Dendritic cell treated with granulocyte-macrophage colony-stimulating factor and Interleukin-4, amounts not matched to agents 40 ng/mL and 50 ng/mL, for 4 days (primary cell): ENCODE measurements around the gene SLC35F4.

ENCODE experiments used
- H3K27ac Mint-ChIP-seq: one replicate; pipeline ENCODE4 v1.8.0; 2022; ENCODE audit warnings: mild to moderate bottlenecking, mixed read lengths
- H3K27me3 Mint-ChIP-seq: one replicate; pipeline ENCODE4 v1.8.0; 2022; ENCODE audit warnings: mild to moderate bottlenecking, mixed read lengths
- H3K36me3 Mint-ChIP-seq: one replicate; pipeline ENCODE4 v1.8.0; 2022; ENCODE audit warnings: low read depth, mixed read lengths
- H3K4me1 Mint-ChIP-seq: one replicate; pipeline ENCODE4 v1.8.0; 2022; ENCODE audit warnings: low read depth, mixed read lengths
- H3K4me3 Mint-ChIP-seq: one replicate; pipeline ENCODE4 v1.8.0; 2022; ENCODE audit warnings: mild to moderate bottlenecking, moderate library complexity, mixed read lengths
- H3K9me3 Mint-ChIP-seq: one replicate; pipeline ENCODE4 v1.8.0; 2022; ENCODE audit warnings: mixed read lengths
- intact Hi-C: fragments of 100-400 bp; cut with micrococcal nuclease; formaldehyde crosslinking; loops from one replicate; pipeline ENCODE4 v1.15.0; 2022

Gene SLC35F4

GRCh38 chr14:57574617-57575288, 291.1 kb downstream of the SLC35F4 start:
- Mint-ChIP-seq H3K4me1 (no peaks in the 10 kb centered on the region), H3K27me3 (no peaks in the 10 kb centered on the region), H3K4me3 (no peak overlapping the region), H3K27ac (no peak overlapping the region), H3K36me3 (no peaks in the 10 kb centered on the region), H3K9me3 (no peaks in the 10 kb centered on the region)
- intact Hi-C loops: no loop called here

DNA sequence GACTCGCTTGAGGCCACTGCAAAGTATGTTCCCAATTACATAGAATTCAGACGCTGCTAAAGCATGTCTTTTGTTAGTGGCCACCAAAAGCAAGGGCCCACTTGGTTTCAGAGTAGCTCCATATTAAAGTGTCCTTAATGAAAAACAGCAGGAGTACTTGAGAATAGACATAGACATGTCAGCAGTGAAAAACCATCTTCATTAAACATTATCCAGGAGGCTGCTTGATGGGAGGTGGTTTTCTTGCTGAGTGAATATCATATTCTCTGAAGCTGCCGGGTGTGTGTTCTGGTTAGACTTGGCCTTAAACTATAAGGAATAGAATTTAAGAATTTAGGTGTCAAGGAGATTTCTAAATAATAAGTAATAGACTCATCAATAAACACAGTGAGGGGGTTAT, 292.7 kb downstream of the SLC35F4 start:
- Mint-ChIP-seq H3K36me3 (no peaks in the 10 kb centered on the region), H3K9me3 (no peaks in the 10 kb centered on the region), H3K4me3 (no peak overlapping the region), H3K27ac (no peak overlapping the region), H3K27me3 (no peaks in the 10 kb centered on the region), H3K4me1 (no peaks in the 10 kb centered on the region)
- intact Hi-C loops: no loop called here

- Mint-ChIP-seq H3K4me1 (no peaks in the 10 kb centered on the region), H3K36me3 (no peaks in the 10 kb centered on the region), H3K9me3 (peaks cover 6% of the 10 kb centered on the region), H3K27me3 (no peaks in the 10 kb centered on the region), H3K27ac (no peak overlapping the region), H3K4me3 (no peak overlapping the region)
- intact Hi-C loops: no loop called here
These were observed 297.3 kb downstream of the SLC35F4 start for GRCh38 chr14:57568554-57568953.

GRCh38 chr14:57567220-57567619, 298.7 kb downstream of the SLC35F4 start:
- Mint-ChIP-seq H3K36me3 (no peaks in the 10 kb centered on the region), H3K27me3 (no peaks in the 10 kb centered on the region)

DNA sequence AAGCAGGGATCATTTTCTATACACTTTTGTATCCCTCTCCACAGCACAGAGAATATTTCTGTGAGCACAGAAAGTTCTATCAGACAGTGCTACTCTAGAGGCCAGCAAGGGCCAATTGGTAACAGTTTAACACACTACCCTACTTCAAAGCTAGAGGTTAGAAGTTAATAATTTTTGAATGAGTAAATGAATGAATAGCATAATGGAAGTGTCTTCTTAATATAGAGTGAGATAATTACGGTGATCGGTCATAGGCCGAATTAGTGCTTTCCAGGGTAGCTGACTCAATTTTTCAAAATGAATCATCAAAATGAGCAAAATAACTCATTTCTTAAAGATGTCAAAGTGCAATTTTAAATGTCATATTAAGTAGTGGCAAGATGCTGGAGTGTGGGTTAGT, 305.2 kb downstream of the SLC35F4 start:
- Mint-ChIP-seq H3K36me3 (no peaks in the 10 kb centered on the region), H3K4me3 (no peak overlapping the region), H3K4me1 (no peaks in the 10 kb centered on the region), H3K27ac (no peak overlapping the region), H3K9me3 (no peaks in the 10 kb centered on the region), H3K27me3 (no peaks in the 10 kb centered on the region)
- intact Hi-C loops: no loop called here

More at GRCh38 chr14:57567220-57567619, 298.7 kb downstream of the SLC35F4 start:
- H3K4me3 Mint-ChIP-seq: no peak overlapping the region
- H3K9me3 Mint-ChIP-seq: peaks cover 6% of the 10 kb centered on the region
- H3K27ac Mint-ChIP-seq: no peak overlapping the region
- no peaks in the 10 kb centered on the region for H3K4me1 Mint-ChIP-seq
- intact Hi-C loops: no loop called here

- no peak overlapping the region for H3K4me3 Mint-ChIP-seq
- H3K9me3 Mint-ChIP-seq: peaks cover 4% of the 10 kb centered on the region
- no peaks in the 10 kb centered on the region for H3K27me3 Mint-ChIP-seq
- no peaks in the 10 kb centered on the region for H3K4me1 Mint-ChIP-seq
- intact Hi-C loops: no loop called here
- no peak overlapping the region for H3K27ac Mint-ChIP-seq
- no peaks in the 10 kb centered on the region for H3K36me3 Mint-ChIP-seq
These were observed 306.3 kb downstream of the SLC35F4 start for GRCh38 chr14:57559576-57559975.

DNA sequence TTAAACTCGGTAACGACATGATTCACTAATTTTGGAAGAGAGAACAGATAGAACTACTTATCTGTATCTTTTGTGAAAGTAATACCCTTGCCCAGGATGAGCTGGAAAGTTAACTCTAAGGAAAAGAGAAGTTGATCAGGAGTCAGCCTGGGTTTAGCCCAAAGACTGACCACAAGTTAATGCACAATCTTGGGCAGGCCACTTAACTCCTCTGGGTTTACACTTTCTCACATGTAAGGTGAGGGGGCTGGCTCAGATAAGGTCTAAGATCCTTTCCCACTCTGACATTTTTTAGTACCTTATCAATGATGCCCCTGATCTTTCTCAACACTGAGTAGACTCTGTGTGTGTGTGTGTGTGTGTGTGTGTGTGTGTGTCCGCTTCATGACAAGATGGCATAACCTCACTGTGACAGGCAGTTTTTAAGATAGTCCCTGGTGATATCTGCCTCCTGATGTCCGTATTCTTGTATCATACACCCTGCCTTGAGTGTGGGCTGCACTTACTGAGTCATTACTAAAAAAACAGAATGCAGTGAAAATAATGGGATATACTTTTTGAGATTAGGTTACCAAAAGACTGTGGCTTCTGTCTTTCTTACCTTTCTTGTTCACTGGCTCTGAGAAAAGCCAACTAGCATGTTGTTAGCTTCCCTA, 316.0 kb downstream of the SLC35F4 start:
- H3K27me3 Mint-ChIP-seq: no peaks in the 10 kb centered on the region
- no peak overlapping the region for H3K4me3 Mint-ChIP-seq
- peaks cover 40% of the 10 kb centered on the region for H3K9me3 Mint-ChIP-seq
- H3K27ac Mint-ChIP-seq: no peak overlapping the region
- no peaks in the 10 kb centered on the region for H3K4me1 Mint-ChIP-seq
- intact Hi-C loops: no loop called here
- no peaks in the 10 kb centered on the region for H3K36me3 Mint-ChIP-seq

GRCh38 chr14:57549016-57549564, 316.8 kb downstream of the SLC35F4 start:
- no peaks in the 10 kb centered on the region for H3K36me3 Mint-ChIP-seq
- H3K27me3 Mint-ChIP-seq: no peaks in the 10 kb centered on the region
- no peaks in the 10 kb centered on the region for H3K4me1 Mint-ChIP-seq
- H3K27ac Mint-ChIP-seq: no peak overlapping the region
- no peak overlapping the region for H3K4me3 Mint-ChIP-seq
- intact Hi-C loops: no loop called here
- H3K9me3 Mint-ChIP-seq: peaks cover 40% of the 10 kb centered on the region

GRCh38 chr14:57547131-57547530, 318.8 kb downstream of the SLC35F4 start:
- intact Hi-C loops: no loop called here
- no peaks in the 10 kb centered on the region for H3K36me3 Mint-ChIP-seq
- H3K9me3 Mint-ChIP-seq: peaks cover 50% of the 10 kb centered on the region
- no peak overlapping the region for H3K4me3 Mint-ChIP-seq
- H3K4me1 Mint-ChIP-seq: no peaks in the 10 kb centered on the region
- no peak overlapping the region for H3K27ac Mint-ChIP-seq
- H3K27me3 Mint-ChIP-seq: no peaks in the 10 kb centered on the region

DNA sequence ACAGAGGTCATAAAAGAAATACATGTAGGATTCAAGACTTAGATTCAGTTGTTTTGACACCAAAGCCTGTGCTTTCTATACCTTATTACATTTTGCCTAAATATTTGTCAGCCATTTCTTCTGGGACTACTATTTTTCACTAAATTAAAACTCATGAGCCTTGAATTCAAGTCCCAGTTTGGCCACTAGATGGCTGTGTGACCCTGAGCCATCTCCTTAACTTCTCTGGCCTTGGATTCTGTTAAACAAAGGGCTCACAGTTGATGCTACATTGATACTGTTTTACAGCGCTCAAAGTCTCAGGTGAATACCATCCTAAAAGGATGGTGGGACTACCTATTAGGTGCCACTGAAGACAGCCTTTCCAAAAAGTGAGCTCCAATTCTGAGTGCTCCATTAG, 332.7 kb downstream of the SLC35F4 start:
- Mint-ChIP-seq H3K4me3 (no peak overlapping the region), H3K27me3 (no peaks in the 10 kb centered on the region), H3K36me3 (no peaks in the 10 kb centered on the region), H3K4me1 (no peaks in the 10 kb centered on the region), H3K27ac (no peak overlapping the region), H3K9me3 (peaks cover 17% of the 10 kb centered on the region)
- intact Hi-C loops: no loop called here

GRCh38 chr14:57530571-57530970, 335.3 kb downstream of the SLC35F4 start:
- no peaks in the 10 kb centered on the region for H3K4me1 Mint-ChIP-seq
- H3K27ac Mint-ChIP-seq: no peak overlapping the region
- intact Hi-C loops: no loop called here
- H3K9me3 Mint-ChIP-seq: peaks cover 12% of the 10 kb centered on the region
- H3K4me3 Mint-ChIP-seq: no peak overlapping the region
- H3K36me3 Mint-ChIP-seq: no peaks in the 10 kb centered on the region
- H3K27me3 Mint-ChIP-seq: no peaks in the 10 kb centered on the region

- H3K4me3 Mint-ChIP-seq: no peak overlapping the region
- no peak overlapping the region for H3K27ac Mint-ChIP-seq
- H3K27me3 Mint-ChIP-seq: no peaks in the 10 kb centered on the region
- intact Hi-C loops: no loop called here
- H3K9me3 Mint-ChIP-seq: peaks cover 40% of the 10 kb centered on the region
- no peaks in the 10 kb centered on the region for H3K4me1 Mint-ChIP-seq
- no peaks in the 10 kb centered on the region for H3K36me3 Mint-ChIP-seq
These were observed 338.9 kb downstream of the SLC35F4 start for GRCh38 chr14:57526942-57527341.

GRCh38 chr14:57519043-57519442, 346.8 kb downstream of the SLC35F4 start:
- H3K9me3 Mint-ChIP-seq: peaks cover 49% of the 10 kb centered on the region

More at GRCh38 chr14:57519043-57519442, 346.8 kb downstream of the SLC35F4 start:
- Mint-ChIP-seq H3K4me3 (no peak overlapping the region), H3K4me1 (no peaks in the 10 kb centered on the region), H3K27ac (no peak overlapping the region), H3K36me3 (no peaks in the 10 kb centered on the region), H3K27me3 (no peaks in the 10 kb centered on the region)
- intact Hi-C loops: no loop called here
